Astrocyte of the spinal cord (primary cell): ENCODE results near the gene IL18R1.

Source experiments
- DNase-seq: peaks from one replicate; pipeline ENCODE4 v3.0.0; 2011; ENCODE audit warnings: low read depth, low spot score
- H3K4me3 ChIP-seq: 2 replicates; pipeline ENCODE4 v1.5.1; 2011; ENCODE audit warnings: low read depth, mild to moderate bottlenecking, low read length, moderate library complexity
- CTCF ChIP-seq: IDR thresholded peaks from 2 replicates; pipeline ENCODE4 v1.5.1; 2012; ENCODE audit warnings: low read depth, mild to moderate bottlenecking, low read length, inconsistent platforms
- in situ Hi-C: cut with HindIII; loops from 2 replicates; pipeline ENCODE4 v1.10.0; 2017; ENCODE audit warnings: low sequenced_read_pairs

The IL18R1 gene

DNA sequence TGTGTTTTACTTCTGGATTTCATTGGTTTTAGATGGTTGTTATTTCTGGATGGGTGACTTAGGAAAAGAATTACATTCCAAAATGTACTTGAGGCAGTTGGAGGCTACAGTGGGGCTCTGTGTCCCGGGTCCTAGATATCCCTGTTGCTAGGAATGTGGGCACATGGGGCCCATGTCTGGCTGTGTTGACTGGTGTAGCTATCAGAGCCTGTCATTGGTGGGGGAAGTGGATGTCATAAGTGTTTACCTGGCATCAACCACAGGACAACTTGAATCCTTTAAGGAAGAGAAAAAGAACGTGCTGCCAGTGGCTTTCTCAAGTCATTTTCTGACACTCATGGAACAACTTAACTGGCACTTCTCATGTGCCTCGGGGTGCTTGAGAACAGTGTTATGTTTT, 30.4 kb downstream of the IL18R1 start:
- no peak for TF ChIP-seq CTCF
- no peak overlapping the region for H3K4me3 ChIP-seq
- in situ Hi-C loops, result no loop called here
- no peak for DNase-seq

DNA sequence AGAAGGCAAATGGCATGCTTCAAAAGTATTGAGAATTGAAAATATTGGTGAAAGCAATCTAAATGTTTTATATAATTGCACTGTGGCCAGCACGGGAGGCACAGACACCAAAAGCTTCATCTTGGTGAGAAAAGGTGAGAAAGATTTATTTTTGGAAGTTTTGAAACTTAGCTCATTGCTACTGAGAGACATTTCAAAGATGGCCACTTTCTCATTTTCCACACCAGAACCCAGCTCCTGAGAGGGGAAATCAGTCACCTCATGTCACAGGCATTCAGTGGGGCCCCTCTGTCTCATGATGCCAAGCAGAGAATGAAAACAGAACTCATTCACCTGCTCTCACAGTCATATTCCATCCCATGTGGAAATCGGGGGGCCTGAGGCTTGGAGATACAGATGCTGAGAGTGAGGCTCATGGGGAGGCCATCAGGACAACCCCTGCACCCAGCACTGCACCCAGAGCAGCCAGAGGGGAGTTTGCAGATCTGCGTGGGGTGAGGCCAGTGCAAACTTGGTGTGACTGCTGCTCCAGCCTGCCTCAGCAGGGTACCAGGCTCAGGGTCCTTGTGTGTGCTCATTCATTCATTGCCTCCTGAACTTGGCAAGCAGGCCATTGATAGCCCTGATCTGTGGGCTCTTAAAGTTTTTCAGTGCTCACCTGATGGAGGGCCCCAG, 31.4 kb downstream of the IL18R1 start:
- DNase-seq, result no peak
- no peak overlapping the region for H3K4me3 ChIP-seq
- in situ Hi-C loops, result no loop called here
- no peak for TF ChIP-seq CTCF

DNA sequence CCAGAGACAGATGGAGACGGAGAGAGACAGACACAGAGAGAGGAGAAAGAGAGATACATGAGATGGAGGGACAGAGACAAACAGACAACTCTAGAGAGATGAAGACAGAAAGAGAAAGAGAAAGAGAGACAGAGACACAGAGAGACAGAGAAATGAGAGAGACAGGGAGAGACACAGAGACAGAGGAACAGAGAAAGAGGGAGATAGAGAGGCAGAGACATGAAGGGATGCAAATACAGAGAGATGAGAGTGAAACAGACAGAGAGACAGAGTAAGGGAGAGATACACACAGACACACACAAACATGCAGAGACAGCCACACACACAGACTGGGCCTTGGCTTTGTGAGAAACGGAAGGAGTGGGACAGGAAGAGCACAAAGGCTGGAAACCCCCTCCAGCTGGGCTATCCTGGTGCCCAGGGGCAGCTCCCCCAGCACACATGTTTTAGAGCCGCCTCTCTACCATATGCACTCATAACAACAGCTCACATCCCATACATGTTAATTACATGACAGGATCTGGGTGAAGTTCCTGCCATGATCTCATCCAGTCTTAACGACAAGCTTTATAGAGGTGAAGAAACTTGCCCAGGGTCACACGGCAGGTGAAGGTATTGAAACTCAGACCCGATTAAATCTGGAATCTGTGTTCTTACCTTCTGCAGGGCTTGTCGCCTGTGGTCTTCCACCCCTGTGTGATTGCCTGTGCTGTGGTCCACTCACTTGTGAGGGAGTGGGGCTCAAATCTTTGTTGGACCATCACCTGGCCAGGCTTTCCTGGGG, 32.4 kb downstream of the IL18R1 start:
- no peak for DNase-seq
- in situ Hi-C loops, result no loop called here
- TF ChIP-seq CTCF, result no peak
- no peak overlapping the region for H3K4me3 ChIP-seq

DNA sequence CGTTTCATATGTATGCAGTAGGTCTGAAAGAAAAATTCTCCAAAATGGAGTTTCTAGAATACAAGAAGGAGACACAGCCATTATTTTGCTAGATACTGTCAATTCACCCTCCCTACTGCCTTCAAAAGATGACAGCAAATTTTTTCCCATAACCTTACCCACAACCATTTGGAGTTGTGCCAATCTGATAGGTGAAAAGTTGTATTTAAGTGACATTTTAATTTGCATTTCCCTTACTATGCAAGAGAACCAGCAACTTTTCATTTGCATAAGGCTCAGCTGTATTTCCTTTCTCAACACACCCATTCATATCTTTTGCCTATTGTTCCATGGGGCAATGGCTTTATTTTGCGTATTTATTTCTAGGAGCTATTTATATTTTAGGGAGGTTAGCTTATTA, 36.0 kb downstream of the IL18R1 start:
- DNase-seq, result no peak
- TF ChIP-seq CTCF, result no peak
- H3K4me3 ChIP-seq, result no peak overlapping the region
- in situ Hi-C loops, result no loop called here

GRCh38 chr2:102392096-102392495, 36.5 kb downstream of the IL18R1 start:
- DNase-seq, result no peak
- in situ Hi-C loops, result no loop called here
- H3K4me3 ChIP-seq, result no peak overlapping the region
- TF ChIP-seq CTCF, result no peak

DNA sequence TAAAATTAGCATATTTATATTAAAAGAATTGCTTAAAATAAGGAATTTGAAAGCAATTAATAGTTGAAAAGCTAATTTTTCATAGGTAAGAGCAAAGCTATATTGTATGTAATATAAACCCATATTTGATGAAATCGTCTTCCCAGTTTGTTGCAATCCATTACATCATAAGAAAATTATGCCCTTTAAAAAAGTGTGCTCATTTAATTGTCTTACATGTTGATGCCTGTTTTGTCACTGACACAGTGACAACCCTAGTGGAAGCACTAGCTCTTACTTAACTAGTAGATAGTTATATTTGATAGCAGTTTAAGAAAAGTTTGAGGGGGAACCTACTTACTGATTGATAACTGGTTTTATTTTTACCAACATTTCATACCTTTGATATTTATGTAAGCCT, 37.3 kb downstream of the IL18R1 start:
- in situ Hi-C loops, result no loop called here
- no peak for DNase-seq
- no peak overlapping the region for H3K4me3 ChIP-seq
- TF ChIP-seq CTCF, result no peak
